ENCODE data around the gene HNRNPL.

HNRNPL gene

DNA sequence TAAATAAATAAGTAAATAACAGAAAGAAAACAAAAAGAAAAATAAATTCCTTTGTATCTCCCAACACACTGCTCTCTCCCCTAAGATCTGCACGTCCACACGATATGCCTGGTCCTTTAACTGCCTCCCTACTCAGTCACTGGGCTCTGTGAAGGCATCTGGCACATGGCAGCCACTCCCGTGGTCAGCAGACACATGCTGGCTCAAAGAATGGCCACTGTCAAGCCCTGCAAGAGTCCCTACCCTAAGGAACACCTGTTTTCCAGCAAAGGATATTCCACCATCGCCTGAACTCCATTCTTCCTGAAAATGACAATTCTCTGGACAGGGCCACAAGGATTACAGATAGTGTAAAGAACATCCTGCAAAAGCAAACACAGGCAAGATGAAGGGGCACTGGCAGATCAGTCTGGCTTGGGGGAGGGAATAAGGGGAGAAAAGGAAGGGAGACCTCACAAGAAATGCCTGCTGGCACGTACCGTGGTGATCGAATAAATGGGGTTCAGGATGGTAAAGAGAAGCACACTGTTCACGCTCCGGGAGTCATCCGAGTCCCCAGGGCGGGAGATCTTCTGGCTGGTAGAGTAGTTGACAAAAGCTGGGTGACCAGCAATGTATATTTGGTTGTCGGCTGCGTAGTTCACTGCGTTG, 4.3 kb downstream of the HNRNPL start:
- DNase-seq (ENCODE audit: low read depth), result no peak

DNA sequence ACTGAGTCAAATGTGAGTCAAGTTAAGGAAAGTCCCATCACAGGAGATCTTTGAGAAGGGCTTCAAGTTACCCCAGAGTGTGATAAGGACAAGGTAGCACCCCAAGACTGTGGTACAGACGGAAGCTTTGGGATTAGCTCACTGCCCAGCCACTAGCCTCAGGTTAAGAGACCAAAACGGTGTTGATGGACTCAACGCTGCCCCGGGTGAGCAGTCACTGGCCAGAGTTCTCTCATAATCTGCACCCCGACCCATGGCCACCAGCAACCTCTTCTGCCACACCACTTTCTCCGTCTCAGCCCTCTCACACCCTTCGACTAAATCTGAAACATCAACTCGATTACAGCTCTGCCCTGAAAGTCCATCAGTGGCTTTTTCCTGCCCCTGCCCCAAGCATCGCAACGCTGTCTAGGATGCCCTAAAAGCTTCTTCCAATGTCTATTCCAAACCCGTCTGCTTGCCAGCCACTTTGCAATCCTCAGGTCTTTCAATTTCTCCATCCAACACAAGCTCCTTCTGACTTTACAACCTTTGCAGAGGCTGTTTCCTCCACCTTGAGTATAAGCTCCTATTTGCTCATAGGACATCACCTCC, 5.6 kb downstream of the HNRNPL start:
- no peak for DNase-seq (ENCODE audit: low read depth)

DNA sequence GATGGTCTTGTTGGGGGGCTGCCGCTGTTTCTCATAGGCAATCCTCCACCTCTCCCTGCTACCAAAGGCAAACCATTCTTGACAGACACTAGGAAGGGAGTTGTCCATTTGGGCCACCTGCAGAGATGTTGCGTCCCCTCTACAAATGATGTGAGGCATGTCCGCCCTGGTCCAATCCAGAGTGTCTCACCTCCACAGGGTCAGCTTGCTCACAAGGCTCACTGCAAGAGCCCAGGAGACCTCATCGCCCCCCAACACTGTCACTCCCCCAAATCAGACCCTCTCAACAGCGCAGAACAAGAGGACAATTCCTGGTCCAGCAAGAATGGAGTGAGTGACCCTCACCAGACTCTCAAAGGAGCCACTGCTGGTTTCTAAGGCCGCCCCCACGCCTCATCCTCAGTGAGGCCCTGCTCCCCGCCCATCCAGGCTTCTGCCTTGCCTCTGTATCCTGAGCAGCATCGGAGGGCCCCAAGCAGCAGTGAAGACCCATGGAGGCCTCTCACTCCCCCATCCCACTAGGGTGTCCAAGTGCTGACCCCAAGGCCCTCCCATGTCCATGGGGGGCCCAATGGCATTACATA, 6.5 kb downstream of the HNRNPL start:
- DNase-seq (ENCODE audit: low read depth), result no peak

DNA sequence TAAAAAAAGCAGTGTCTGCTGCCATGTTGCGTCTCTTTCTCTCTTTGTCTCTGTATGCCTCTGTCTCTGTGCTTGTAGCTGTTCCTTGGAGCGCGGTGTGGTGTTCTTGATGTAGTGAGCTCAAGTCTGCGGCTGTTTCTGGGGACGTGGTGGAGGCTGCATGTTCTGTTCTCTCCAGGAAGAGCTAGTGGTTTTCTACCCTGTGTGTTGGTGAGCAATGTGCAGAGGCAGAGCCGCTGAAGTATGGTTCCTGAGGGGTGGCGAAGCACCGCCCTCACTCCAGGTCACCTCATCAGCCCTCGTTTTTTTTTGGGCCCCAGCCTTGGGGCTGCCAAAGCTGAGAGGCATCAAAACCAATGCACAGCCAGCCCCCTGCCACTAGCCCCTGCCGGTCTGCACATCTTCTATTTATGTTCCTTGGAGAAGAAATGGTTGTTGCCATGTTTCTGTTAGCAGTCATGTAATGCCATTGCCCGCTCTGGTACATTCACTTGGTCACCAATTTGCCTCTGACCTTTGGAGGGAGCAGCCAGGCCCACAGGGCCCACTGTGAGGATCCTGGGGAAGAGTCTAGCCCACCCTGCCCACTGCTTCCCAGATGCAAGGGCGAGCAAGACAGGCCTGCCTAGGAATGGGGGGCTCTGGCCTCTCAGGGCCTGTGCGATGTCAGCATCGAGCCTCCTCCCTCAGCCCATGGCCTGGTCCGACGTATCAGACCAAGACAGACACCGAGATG, 7.2 kb downstream of the HNRNPL start:
- DNase-seq (ENCODE audit: low read depth), result no peak

DNA sequence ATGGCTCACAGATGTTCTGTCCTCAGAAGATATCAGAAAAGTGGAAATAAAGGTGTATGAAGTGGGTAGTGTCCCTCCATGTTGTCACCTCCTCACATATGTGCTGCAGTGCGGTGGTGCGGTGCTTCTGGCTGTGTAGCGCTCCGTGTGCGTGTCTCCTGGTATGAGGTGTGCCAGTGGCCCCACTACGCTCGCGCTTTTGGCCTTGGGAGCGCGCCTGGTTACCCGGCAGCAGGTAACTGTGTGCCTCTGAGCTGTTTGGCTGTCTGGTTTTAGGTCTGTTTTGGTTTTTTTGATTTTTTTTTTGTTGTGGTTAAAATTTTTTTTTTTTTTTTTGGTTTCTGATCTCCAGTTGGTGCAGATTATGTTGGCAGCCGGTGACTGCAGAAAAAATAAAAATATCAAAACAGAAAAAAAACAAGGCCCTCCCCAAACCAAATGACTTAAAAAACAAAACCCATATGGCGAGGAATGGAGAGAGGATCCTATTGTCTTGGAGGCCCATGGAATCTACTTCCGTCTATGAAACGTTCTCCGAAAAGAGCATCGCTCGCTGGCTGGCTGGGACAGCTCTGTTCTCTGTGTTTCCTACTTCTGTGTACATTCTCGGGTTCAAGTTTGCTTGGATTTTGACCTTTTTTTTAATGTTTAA, 7.9 kb downstream of the HNRNPL start:
- no peak for DNase-seq (ENCODE audit: low read depth)

DNA sequence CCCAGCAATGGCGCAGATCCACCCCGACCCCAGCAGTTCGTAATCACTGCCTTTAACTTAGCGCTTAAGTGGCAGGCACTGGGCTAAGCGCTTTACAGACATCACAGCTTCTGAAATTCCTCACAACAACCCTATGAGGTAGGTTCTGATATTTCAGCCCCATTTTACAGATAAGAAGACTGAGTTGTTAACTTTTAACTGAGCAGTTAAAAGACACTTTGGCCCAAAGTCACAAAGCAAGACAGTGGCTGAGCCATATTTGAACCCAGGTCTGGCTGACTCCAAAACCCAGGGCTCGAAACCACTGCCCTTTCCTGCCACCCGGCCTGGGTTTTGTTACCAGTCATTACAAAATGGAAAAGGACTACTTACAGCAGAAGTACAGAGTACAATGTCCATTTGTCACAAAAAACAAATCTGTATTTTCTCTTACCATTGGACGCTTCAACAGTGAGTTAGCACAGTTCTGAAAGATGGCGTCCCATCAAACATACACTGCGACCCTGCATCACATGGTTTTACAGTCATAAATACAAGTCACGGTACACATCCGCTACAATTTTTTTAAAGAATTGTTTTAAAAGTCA, 8.5 kb downstream of the HNRNPL start:
- no peak for DNase-seq (ENCODE audit: low read depth)

DNA sequence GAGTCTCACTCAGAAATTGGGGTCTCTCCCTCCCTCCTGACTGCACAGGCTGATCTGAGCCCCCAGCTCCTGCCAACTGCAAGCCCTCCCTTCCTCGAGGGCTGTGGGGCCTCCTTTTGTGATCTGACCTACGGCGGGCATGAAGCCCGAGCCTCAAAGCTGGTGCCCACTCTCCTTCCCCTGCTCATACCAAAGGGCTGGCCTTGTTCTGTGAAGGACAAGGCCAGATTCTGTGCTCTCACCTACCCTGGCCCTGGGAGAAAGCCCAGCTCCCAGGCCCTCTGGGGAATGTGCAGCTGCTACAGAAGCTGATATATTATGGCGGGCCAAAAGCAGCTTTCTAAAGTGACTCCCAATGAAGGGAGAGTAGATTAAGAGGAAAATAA, 9.2 kb downstream of the HNRNPL start:
- no peak for DNase-seq (ENCODE audit: low read depth)

DNA sequence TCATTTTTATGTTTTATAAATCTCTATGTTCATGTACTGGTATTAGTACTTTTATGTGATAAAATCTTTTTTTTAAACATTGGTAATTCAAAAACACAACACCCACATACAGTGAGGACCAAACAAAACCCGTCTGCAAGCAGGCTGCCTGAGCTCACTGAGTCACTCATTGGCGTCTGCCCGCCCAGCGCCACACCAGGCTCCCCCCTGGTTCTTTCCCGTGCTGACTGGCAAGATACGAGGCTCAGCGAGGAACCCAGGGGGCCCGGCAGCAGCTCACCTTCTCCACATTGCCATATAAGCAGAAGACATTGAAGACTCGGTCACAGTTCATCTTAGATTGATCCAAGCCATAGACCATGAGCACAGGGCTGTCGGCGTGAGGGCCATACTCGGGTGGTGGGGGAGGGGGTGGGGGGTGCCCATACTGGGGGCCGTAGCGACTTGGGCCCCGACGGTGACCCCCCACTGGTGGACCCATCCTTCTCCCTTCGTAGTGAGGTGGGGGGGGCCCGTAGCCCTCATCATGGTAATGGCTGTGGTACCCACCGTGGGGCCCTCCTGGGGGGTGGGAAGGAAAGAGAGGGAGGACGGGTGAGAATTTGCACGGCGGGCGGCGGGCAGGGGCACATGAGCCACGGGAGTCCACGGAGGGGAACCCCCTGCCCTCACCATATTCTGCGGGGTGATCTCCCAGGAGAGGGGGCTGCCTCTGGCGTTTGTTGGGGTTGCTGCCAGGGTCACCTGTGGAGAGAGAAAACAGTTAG, 9.8 kb downstream of the HNRNPL start:
- DNase-seq (ENCODE audit: low read depth), result no peak

DNA sequence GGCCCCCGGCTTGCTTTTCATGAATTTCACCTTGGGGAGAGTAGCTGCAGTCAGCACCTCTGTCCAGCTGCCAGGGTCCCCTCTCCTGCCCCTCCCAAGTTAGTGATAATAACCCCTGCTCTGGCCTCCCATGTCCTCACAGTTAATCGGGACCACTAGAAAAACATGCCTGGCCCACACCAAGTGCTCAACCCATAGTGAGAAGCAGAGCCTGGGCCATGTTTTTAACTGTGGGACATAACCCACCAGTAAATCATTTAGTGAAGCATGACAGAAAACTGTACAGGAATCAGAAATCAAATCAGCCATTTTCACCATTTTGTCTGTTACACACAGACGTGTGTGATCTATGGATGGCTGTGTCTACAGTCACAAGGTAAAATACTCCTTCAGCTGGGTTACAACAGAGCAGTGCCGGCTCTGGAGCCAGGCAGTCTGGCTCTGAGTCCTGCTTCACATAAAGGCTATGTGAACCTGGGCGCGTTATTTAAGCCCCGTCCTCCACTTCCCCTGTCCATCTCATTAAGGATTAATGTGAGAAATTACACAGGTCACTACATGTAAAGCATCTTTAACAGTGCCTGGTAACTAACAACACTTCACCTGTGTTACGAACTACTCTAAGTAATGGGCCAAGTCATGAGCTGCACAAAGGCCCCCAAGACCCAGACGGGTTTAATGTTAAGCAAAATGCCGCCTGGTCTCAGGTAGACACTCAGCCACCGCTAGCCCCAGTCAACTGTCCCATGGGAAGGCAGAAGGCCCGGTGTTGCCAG, 10.6 kb downstream of the HNRNPL start:
- no peak for DNase-seq (ENCODE audit: low read depth)

DNA sequence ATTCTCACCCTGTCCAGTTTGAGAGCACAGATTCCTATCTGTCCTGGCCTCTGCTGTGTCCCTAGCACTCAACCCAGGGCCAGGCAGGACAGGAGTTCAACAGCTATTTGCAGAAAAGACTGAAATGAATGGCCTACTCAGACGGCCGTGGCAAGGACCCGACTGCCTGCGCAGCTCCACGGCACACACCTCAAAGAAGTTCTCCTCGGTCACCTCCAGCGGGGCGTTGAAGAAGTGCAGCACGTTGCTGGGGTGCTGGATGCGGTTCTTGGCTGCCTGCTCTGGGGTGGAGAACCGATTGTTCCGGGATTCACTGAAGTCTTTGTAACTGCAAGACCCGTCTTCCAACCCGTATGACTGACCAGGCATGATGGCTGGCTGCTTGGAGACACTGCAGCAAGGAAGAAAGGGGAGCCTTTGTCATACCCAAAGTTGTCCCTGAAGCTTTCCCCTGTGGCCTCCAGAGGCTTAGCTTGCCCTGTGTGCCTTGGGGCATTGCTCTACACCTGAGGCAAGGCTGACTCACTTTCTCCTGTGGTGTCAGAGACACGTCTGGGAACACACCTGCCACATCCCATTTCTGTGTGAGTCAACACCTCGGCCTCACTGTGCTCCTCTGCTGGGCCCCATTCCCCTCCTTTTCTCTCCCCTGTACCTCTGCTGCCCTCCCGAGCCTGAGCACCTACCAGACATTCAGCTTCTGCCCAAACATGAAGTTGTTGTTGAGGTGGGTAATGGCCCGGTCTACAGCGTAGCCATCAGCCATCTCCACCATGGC, 11.4 kb downstream of the HNRNPL start:
- no peak for DNase-seq (ENCODE audit: low read depth)

DNA sequence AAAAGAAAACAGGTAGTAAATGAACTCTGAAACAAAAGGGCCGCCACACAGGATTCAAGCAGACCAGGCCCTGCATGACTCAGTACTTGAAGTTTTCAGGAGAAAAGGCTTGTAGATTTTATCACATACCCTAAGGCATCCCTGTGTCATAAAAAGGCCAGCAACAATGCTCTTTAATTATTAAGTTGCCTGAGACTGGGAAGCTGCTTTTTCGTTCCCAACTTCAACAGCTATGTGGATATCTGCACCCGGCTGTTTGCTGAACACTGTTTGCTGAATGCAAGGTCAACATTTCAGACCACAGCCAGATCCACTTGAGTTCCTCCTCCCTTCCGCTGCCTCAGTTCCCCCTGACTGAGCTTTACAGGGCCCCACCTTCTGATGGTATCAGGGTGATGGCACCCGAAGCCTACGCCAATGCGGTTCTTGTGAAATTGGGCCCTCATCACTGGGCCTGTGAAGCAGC, 12.1 kb downstream of the HNRNPL start:
- DNase-seq (ENCODE audit: low read depth), result no peak

DNA sequence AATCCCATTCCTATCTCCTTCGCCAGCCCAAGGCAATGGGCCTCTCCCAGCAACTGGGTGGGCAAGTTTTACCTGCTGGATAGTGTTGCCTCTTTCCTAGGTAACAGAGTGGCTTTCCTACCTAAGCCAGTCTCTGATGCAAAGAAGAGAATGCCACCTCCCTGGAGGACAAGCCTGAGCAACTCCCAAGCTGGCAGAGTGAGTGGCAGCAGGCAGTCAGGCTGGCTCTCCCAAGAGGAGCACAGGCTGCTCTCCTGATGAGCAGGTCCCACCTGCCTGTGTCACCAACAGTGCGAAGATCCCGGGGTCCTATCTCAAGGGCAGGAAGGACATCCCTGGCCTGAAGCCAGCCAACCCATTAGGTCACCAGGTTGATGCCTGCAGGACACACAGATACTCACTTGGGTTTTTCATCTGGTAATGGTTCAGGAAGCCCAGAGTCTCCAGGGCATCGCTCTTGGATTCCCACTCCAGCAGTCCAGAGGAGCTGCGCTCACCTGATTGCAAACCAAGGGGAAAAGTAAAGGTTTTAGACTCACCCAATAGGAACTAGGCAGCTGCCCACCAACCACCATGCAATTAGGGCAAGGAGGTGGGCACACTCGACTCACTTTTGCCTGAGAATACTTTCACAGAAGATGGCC, 12.7 kb downstream of the HNRNPL start:
- DNase-seq (ENCODE audit: low read depth), result no peak

DNA sequence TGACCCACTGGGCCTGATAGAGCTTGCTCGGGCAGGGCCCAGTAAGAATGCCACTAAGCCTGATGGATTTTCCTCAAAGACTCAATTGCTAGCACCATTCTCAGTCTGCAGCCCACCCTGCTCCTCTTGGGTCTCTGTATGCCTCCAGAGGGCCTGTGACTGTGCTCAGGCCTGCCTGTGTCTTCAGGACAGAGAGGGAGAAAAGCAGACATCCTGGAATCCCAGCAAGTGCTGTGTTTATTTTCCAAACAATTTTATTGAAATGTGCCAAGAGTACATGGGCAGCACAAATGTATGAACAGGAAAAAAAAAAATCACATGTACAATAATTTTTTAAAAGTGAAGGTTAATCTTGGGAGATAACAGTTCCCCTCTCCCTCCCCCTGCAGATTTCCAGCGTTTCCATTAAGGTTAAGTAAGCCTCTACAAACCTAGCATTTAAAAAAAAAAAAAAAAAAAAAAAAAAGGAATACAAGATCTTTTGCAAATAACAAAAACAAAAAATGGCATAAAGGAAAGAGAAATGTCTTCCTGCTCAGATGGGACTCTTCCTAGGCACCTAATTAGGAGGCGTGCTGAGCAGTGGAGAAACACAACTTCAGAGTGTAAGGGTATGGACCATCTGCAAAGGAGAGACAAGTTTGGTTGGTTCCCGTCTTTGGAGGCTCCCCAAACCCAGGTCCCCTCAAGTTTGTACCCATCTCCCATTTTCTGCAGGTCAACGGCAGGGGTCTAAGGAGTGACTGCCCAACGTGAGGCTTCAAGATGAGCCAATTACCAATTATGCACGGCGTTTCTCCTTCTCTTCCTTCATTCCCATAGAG, 13.4 kb downstream of the HNRNPL start:
- DNase-seq (ENCODE audit: low read depth), result no peak

DNA sequence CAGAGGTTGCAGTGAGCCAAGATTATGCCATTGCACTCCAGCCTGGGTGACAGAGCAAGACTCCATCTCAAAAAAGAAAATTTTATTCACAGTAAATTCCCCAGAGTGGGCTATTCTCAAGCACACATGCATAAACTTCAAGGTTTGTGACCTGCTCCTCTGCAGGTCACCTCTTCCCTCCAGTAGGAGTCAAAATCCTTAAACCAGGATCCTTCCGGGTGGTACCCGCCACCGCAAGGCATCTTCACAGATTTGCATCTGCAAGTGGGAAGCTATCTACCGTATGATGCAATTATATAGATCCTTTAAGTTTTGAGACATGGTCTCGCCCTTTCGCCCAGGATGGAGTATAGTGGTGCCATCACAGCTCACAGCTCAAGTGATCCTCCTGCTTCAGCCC, 15.2 kb downstream of the HNRNPL start:
- DNase-seq (ENCODE audit: low read depth), result no peak

DNA sequence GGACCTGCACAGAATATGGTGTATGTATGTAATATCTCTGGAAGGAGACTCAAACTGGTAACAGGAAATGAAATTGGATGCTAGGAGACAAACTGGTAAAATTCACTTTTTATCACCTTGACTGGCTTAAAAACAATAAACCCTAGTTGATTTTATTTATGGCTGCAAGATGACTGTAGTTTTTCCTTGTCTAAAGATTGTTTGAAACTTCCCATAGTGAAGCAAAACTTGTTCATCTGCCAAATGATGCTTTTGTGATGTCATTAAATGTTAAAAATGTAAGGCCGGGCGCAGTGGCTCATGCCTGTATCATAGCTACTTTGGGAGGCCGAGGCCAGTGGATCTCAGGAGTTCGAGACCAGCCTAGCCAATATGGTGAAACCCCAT, 15.7 kb downstream of the HNRNPL start:
- DNase-seq (ENCODE audit: low read depth), result no peak

DNA sequence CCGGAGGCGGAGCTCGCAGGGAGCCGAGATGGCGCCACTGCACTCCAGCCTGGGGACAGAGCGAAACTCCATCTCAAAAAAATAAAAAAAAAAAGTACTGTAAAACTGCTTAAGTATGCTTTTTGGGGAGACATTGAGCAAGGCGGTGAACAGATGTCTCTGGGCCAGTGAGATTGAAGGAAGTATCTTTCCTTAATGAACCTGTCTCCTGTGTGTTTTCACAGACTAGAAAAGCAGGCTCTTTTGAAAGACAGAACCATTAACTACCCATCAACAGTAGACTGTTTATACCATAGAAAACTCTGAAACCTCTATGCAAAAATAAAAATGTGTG, 16.7 kb downstream of the HNRNPL start:
- DNase-seq (ENCODE audit: low read depth), result no peak

DNA sequence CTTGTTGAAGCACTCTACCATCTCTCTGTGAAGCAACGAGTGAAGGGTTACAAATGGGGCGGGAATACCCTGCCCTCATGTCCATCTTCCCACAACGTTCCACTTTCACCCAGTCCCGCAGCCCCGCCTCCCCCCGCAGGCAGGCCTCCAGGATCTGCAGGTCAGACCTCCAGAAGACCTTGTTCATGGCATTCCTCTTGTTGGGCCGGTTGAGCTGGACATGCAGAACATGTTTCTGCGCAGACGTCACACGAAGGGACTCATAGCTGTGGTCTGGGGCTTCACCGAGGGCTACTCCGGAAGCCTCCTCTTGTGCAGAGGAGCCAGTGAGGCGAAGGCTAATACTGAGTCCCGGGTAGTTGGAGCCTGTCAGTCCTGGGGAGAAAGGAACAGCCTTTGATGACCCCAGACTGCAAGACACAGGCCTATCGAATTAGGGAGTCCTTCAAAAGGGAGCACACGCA, 18.6 kb downstream of the HNRNPL start:
- peak; percentile 94 for DNase-seq (ENCODE audit: low read depth)

DNA sequence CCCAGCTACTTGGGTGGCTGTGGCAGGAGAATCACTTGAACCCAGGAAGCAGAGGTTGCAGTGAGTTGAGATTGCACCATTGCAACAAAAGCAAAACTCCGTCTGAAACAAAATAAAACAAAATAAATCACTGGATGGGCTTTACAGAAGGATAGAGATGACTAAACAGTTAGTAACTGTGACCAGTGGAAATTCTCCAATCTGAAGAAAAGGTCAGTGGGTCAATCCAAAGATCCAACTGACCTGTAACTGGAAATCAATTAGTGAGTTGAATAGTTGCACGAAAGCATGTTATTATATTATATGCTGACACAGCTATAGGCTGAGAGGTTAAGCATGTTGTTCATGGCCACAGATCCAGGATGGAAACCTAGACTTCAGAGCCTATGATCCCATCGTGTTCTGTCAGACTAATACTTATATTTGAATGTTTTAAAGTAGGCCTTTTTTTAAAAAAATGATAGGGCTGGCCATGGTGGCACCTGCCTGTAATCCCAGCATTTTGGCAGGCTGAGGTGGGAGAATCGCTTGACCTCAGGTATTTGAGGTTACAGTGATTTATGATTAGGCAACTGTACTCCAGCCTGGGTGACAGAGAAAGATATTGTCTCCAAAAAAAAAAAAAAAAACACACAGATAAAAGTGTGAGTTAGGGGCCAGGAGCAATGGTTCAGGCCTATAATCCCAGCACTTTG, 19.6 kb downstream of the HNRNPL start:
- no peak for DNase-seq (ENCODE audit: low read depth)

All from HS-27A (cell line).